ENCODE data around the gene TP63. TPM values are rescaled to one million over a fixed set of nuclear protein-coding genes. Genes with fewer than 3 reads are reported as not detected.
"Not testable (repeated sequence)": the region's sequence is repeated elsewhere in the genome, so short reads cannot be mapped to it uniquely, and the experiment has no call there.

The TP63 gene
- total RNA-seq, 2 donors from 2014 or later: not detected

GRCh38 chr3:189588070-189588469 is 43.1 kb upstream of the TP63 start:
- H3K27ac ChIP-seq: no peak overlapping the region
- no peak for ATAC-seq
- WGBS, 2 donors: 15 to 41% methylated on average over 1 of the region's 1 CpG

GRCh38 chr3:189588475-189589178 is 42.6 kb upstream of the TP63 start:
- WGBS, 2 donors: 65 to 66% methylated on average over 5 of the region's 5 CpGs
- DNase-seq: no peak
- H3K4me3 ChIP-seq: no peak overlapping the region
- H3K36me3 ChIP-seq (replicated peaks in 1 of 2; ENCODE audit: insufficient read depth in 1 of 2, low read depth in 2 of 2): no peaks in the 10 kb centered on the region
- H3K4me1 ChIP-seq: no peaks in the 10 kb centered on the region
- no peak for ATAC-seq
- no peaks in the 10 kb centered on the region for H3K27me3 ChIP-seq
- H3K9me3 ChIP-seq: no peaks in the 10 kb centered on the region
- H3K27ac ChIP-seq: no peak overlapping the region
- intact Hi-C loops (cut with DNase I): no loop called here
- no peak for TF ChIP-seq CTCF (IDR thresholded peaks at IDR 0.05)
- TF ChIP-seq POLR2A (IDR thresholded peaks at IDR 0.05): no peak

More at GRCh38 chr3:189588070-189588469, 43.1 kb upstream of the TP63 start:
- intact Hi-C loops (cut with DNase I): no loop called here
- Histone ChIP-seq H3K4me1 (no peaks in the 10 kb centered on the region), H3K36me3 (replicated peaks in 1 of 2; ENCODE audit: insufficient read depth in 1 of 2, low read depth in 2 of 2) (no peaks in the 10 kb centered on the region), H3K9me3 (no peaks in the 10 kb centered on the region), H3K27me3 (no peaks in the 10 kb centered on the region), H3K4me3 (no peak overlapping the region)
- no peak for DNase-seq
- TF ChIP-seq CTCF (IDR thresholded peaks at IDR 0.05): no peak

- TF ChIP-seq CTCF (IDR thresholded peaks at IDR 0.05): no peak
- no peak for TF ChIP-seq POLR2A (IDR thresholded peaks at IDR 0.05)
- intact Hi-C loops (cut with DNase I): no loop called here
- no peak for DNase-seq
- Histone ChIP-seq H3K4me3 (no peak overlapping the region), H3K9me3 (no peaks in the 10 kb centered on the region), H3K27ac (no peak overlapping the region), H3K27me3 (no peaks in the 10 kb centered on the region), H3K4me1 (no peaks in the 10 kb centered on the region), H3K36me3 (replicated peaks in 1 of 2; ENCODE audit: insufficient read depth in 1 of 2, low read depth in 2 of 2) (no peaks in the 10 kb centered on the region)
- WGBS, 2 donors: 52 to 65% methylated on average over 1 of the region's 1 CpG
- no peak for ATAC-seq
These were observed 42.0 kb upstream of the TP63 start for GRCh38 chr3:189589179-189589569.

GRCh38 chr3:189590223-189590622 is 41.0 kb upstream of the TP63 start:
- 38 to 68% methylated on average over 1 to 3 of the region's 3 CpGs for WGBS, 2 donors
- no peak overlapping the region for H3K27ac ChIP-seq
- H3K27me3 ChIP-seq: no peaks in the 10 kb centered on the region
- ATAC-seq: no peak
- no peaks in the 10 kb centered on the region for H3K36me3 ChIP-seq (replicated peaks in 1 of 2; ENCODE audit: insufficient read depth in 1 of 2, low read depth in 2 of 2)
- DNase-seq: no peak
- H3K4me1 ChIP-seq: no peaks in the 10 kb centered on the region
- H3K4me3 ChIP-seq: no peak overlapping the region
- H3K9me3 ChIP-seq: no peaks in the 10 kb centered on the region
- TF ChIP-seq CTCF (IDR thresholded peaks at IDR 0.05) (no peak), POLR2A (IDR thresholded peaks at IDR 0.05) (no peak)
- intact Hi-C loops (cut with DNase I): no loop called here

- DNase-seq (no peak), ATAC-seq (no peak)
- H3K27ac ChIP-seq: no peak overlapping the region
- H3K36me3 ChIP-seq (replicated peaks in 1 of 2; ENCODE audit: insufficient read depth in 1 of 2, low read depth in 2 of 2): no peaks in the 10 kb centered on the region
- no peaks in the 10 kb centered on the region for H3K27me3 ChIP-seq
- TF ChIP-seq POLR2A (IDR thresholded peaks at IDR 0.05) (no peak), CTCF (IDR thresholded peaks at IDR 0.05) (no peak)
- no peaks in the 10 kb centered on the region for H3K9me3 ChIP-seq
- intact Hi-C loops (cut with DNase I): no loop called here
- no peaks in the 10 kb centered on the region for H3K4me1 ChIP-seq
- H3K4me3 ChIP-seq: no peak overlapping the region
These were observed 37.6 kb upstream of the TP63 start for GRCh38 chr3:189593581-189593980.

GRCh38 chr3:189596078-189596979 is 34.9 kb upstream of the TP63 start:
- H3K9me3 ChIP-seq; H3K4me1 ChIP-seq; H3K36me3 ChIP-seq (replicated peaks in 1 of 2; ENCODE audit: insufficient read depth in 1 of 2, low read depth in 2 of 2); intact Hi-C loops (cut with DNase I); DNase-seq; H3K4me3 ChIP-seq; H3K27ac ChIP-seq; H3K27me3 ChIP-seq; ATAC-seq: not testable (repeated sequence)
- 83 to 89% methylated on average over 15 to 43 of the region's 45 CpGs for WGBS, 2 donors

All from body of pancreas (tissue), 4 donors.